Medulla oblongata (tissue), 1 donor: Measurements from ENCODE around the gene FAM222A.

ENCODE experiments used
- DNase-seq: peaks from one replicate; pipeline ENCODE4 v3.0.0-alpha.2; 2015; ENCODE audit errors: extremely low spot score

FAM222A gene

GRCh38 chr12:109758426-109759420, 45.1 kb downstream of the FAM222A start:
- no peak for DNase-seq

GRCh38 chr12:109759595-109759994, 46.0 kb downstream of the FAM222A start:
- no peak for DNase-seq

- peak; percentile 56 for DNase-seq
Observed at GRCh38 chr12:109760031-109760929, 46.7 kb downstream of the FAM222A start.

GRCh38 chr12:109760930-109761921, 47.6 kb downstream of the FAM222A start:
- no peak for DNase-seq

GRCh38 chr12:109762071-109762672, 48.5 kb downstream of the FAM222A start:
- no peak for DNase-seq

- DNase-seq, result no peak
Observed at GRCh38 chr12:109762673-109763191, 49.1 kb downstream of the FAM222A start.

- no peak for DNase-seq
Observed at GRCh38 chr12:109763201-109763841, 49.7 kb downstream of the FAM222A start.

- no peak for DNase-seq
Observed at GRCh38 chr12:109764123-109764522, 50.5 kb downstream of the FAM222A start.

- DNase-seq, result no peak
Observed at GRCh38 chr12:109764776-109765445, 51.3 kb downstream of the FAM222A start.

GRCh38 chr12:109765446-109765810, 51.8 kb downstream of the FAM222A start:
- no peak for DNase-seq

GRCh38 chr12:109766251-109766778, 52.7 kb downstream of the FAM222A start:
- no peak for DNase-seq

- no peak for DNase-seq
Observed at GRCh38 chr12:109767456-109767855, 53.8 kb downstream of the FAM222A start.

GRCh38 chr12:109767991-109768900, 54.6 kb downstream of the FAM222A start:
- DNase-seq, result no peak

- DNase-seq, result no peak
Observed at GRCh38 chr12:109768901-109769670, 55.5 kb downstream of the FAM222A start.

GRCh38 chr12:109770104-109770860, 56.7 kb downstream of the FAM222A start:
- peak; percentile 81 for DNase-seq

GRCh38 chr12:109770861-109771670, 57.4 kb downstream of the FAM222A start:
- no peak for DNase-seq
